ENCODE measurements around the gene SLC2A5.
"Not testable (repeated sequence)": the region's sequence is repeated elsewhere in the genome, so short reads cannot be mapped to it uniquely, and the experiment has no call there.

SLC2A5 gene

GRCh38 chr1:9033363-9033762 lies 36.1 kb downstream of the SLC2A5 start:
- DNase-seq (ENCODE audit: low spot score), result no peak

DNA sequence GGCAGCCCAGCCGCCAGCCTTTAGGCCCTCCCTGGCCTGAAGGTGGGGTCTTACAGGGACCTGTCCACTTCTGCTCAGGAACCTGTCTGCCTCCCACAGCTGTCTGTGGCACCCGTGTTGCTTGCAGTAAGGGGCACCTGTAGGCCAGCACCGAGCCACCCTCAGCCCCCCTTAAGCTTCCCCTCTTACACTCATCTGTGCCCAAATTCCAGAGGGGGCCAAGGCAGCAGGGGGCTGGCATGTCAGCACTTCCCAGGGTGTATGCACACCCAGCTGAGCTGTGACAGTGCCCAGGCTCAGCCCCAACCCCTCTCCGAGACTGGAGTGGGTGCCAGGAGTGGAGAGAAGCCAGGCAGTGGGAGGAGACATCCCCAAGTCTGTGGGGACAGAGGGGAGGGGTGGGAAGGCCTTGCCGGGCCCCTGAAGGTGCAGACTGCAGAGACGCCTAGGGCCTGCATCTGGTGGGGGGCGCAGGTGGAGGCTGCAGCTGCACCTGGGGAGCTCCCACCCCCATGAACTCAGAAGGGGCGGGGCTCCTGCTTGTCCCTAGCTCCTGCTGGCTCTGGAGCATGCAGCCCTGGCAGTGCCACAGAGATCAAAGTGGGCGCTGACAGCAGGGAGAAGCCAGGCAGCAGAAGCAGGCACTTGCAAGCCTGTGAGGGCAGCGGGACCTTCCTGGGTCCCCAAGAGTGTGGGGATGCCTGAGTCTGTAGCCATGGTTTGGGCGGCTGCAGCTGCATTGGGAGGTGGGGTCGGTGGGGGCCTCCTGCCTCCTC lies 37.8 kb downstream of the SLC2A5 start:
- no peak for DNase-seq (ENCODE audit: low spot score)

DNA sequence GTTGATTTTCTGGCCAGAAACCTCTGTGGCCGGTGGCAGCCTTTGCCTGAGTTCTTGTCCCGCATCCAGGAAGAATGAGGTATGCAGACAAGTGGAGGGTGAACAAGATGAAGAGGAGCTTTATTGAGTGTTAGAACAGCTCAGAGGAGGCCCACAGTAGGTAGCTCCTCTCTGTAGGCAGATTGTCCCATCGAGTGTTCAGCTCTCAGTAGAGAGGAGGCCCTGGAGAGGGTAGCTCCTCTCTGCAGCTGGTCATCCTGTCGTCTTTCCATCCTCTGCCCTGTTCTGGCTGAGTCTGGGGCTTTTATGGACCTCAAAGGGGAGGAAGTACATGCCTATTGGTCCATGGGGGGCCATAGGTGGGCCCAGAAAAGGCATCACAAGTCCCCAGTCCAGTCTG lies 38.4 kb downstream of the SLC2A5 start:
- DNase-seq (ENCODE audit: low spot score), result not testable (repeated sequence)

- DNase-seq (ENCODE audit: low spot score), result no peak
Observed at GRCh38 chr1:9028921-9029705, 40.3 kb downstream of the SLC2A5 start.

DNA sequence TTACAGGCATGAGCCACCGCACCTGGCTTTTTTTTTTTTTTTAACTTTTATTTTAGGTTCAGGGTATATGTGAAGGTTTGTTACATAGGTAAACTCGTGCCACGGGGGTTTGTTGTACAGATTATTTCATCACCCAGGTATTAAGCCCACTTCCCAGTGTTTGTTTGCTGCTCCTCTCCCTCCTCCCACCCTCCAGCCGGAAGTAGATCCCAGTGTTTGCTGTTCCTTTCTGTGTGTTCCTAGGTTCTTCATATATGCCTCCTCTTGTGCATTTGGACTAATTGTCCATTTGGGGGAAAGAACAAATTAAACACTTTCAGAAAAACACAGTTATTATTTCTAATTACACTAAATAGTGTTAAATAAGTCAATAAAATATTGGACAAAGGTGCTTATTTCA lies 42.1 kb downstream of the SLC2A5 start:
- no peak for DNase-seq (ENCODE audit: low spot score)

GRCh38 chr1:9025449-9025848 lies 44.0 kb downstream of the SLC2A5 start:
- DNase-seq (ENCODE audit: low spot score), result no peak

DNA sequence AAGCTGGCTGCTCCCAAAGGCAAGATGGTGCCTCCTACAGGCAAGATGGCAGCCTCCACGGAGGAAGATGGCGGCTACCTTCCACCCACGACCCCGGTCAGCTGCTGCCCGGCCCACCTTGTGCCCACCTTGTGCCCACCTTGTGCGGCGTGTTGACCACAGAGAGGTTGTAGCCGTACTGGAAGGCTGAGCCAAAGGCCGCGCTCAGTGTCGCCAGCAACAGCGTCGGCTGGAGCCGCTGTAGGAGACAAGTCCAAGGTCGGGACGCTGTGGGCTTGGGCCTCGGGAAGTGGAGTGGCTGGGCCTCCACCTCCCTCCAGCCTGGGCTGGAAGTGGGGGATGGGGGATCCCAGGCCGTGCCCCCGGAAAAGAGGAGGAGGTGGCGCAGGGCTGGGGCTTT lies 44.6 kb downstream of the SLC2A5 start:
- no peak for DNase-seq (ENCODE audit: low spot score)

GRCh38 chr1:9022773-9023172 lies 46.7 kb downstream of the SLC2A5 start:
- no peak for DNase-seq (ENCODE audit: low spot score)

DNA sequence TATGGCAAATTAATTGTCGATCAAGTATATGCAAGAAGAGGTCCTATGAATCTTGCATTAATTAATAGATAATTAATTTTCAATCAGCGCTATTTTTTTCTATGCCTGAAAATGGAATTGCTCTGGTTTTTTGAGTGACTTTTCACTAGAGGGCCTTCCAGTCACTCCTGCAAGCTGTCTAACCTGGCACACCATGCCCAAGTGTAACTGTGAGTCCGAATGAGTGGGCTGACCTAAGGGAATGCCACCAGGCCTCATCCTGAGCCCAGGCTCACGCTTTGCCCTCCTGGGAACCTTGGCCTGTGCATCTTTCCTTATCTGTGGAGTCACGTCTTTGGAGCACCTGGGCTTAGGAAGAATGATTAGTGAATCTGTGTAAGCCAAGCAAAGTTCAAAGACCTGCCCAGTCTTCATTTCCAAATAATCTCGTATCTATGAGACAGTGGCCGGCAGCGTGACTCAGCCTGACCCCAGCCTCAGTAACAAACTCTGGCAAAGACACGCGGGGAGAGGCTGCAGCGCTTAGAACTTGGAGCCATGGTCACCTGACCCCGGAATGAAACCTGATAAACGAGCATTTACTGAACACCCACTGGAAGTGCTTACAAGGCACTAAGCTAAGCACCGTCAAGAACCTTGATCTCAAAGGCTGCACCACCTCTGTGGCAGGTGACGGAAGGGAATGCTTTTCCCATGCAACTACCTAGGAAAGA lies 47.3 kb downstream of the SLC2A5 start:
- DNase-seq (ENCODE audit: low spot score), result not testable (repeated sequence)

DNA sequence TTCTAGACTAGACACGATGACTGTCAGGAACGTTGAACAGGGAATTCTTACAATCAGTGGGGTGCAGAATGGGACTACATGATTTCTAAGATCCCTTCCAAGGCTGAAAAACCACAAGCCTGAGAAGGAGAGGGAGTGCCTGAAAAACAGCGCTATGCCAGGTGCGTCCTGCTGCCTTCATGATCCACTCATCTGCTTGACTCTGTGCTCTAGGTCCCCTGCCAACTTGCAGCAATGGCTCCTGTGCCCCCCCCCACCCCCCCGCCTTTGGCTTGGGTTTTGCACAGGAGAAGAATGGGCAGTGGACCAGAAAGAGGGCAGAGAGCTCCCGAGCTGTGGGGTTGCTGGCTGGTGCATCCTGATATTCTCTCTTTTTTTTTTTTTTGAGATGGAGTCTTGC lies 49.1 kb downstream of the SLC2A5 start:
- DNase-seq (ENCODE audit: low spot score), result no peak

GRCh38 chr1:9019896-9020295 lies 49.5 kb downstream of the SLC2A5 start:
- DNase-seq (ENCODE audit: low spot score), result no peak

GRCh38 chr1:9018333-9018732 lies 51.1 kb downstream of the SLC2A5 start:
- no peak for DNase-seq (ENCODE audit: low spot score)

GRCh38 chr1:9016455-9016854 lies 53.0 kb downstream of the SLC2A5 start:
- no peak for DNase-seq (ENCODE audit: low spot score)

DNA sequence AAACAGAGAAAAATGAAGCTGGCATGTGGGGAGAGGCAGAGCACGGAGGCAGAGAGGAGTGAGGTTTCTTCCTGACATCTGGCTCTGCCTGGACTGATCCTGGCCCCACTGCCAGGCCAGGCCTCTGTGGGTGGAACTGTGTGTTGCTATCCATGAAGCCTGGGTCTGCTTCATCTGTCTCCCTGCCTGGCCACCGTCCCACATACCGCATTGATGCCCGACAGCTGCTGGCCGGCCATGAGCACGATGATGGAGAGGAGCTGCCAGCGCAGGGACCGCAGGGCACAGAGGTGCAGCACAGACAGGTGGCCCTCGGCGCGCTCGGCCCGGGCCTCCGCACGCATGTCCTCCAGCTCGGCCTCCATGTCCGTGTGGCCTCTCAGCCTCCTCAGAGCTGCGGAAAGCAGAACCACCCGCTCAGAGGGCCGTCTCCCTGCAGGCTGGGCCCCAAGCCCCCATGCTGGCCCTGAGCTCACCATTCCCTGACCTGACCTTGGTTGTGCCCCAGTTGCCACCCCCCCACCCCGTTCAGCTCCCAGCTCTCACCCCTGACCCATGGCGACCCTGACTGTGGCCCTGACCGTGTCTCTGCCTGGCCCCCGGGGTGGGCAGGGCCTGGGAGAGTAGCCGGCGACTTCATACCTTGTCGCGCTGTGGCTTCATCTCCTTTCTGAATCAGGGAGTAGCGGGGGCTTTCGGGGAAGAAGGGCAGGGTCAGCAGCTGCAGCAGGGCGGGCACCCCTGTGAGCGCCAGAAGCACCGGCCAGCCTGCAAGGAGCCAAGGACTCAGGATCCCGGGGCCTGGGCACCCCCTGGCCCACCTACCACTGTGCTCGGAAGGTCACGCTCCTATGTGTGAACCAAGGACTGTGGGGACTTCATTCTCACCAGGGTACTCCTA lies 54.7 kb downstream of the SLC2A5 start:
- DNase-seq (ENCODE audit: low spot score), result no peak

DNA sequence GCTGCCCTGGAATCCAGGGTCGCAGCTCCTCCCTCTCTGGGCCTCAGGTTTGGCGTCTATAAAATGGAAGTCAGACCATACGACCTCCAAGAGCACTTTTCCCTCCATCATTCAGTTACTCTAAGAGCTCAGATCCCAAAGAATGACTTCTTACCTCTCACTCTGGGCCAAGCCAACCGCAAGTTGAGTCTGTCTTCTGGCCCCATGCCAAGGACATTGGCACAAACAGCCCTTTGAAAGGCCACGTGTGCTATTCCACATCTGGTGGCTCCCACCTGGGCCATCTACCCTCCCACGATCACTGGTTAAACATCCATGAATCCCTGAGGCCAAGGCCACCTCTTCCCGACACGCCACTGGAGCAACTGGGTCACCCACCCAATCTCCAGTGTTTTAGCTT lies 55.6 kb downstream of the SLC2A5 start:
- DNase-seq (ENCODE audit: low spot score), result no peak

DNA sequence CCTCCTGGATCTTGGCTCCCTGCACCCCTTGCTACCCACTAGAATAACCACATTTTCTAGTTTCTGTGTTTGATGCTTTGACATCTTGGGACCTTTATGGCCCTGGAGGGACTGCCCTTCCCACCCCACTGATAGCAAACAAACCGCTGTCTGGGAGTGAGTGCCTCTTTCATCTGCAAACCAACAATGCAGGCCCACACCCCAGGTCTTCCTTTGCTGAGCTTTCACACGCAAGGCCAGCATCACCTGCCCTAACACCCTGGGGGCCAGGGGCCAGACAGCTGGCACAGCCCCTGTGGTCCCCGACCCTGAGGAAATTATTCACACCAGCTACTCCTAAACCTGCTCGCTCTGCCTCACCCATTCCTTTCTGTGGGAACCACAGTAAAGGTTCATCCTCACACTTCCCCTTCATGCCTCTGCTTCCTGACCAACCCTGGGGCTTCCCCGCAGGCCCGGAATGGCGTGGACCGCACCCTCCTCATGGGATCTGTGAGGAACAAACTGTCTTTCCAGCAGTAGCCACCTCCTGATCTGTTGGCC lies 58.6 kb downstream of the SLC2A5 start:
- no peak for DNase-seq (ENCODE audit: low spot score)

DNA sequence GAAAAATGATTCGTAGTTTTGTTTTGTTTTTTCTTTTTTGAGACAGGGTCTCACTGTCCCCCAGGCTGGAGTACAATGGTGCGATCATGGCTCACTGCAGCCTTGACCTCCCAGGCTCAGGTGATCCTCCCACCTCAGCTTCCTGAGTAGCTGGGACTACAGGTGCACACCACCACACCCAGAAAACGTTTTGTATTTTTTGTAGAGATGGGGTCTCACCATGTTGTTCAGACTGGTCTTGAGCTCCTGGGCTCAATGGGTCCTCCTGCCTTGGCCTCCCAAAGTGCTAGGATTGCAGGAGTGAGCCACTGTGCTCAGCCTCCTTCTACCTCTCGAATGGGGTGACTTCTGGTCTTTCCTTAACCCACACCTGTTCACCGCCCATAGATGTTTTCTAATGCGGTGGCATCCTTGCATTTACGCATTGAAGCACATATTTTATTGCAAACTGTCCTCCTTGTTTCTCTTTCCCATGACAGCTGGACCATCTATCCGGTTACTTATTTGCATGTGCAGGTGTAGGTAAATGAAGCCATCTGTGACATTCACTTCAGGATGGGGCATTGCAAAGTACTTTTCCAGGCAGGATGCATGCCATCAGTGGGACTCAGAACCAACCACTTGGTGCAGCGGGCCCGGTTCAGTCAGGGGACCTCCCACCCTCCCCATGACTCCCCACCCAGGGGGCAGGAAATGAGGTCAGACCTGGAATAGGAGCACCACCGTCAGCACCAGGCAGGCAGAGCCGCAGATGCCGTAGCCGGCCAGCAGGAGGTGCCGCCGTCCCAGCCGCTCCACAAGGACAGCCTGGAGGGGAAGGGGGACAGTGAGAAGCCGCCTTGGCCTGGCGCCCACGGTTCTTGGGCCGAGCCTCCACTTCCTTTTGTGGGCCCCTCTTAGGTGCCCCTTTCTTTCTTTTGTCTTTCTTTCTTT lies 59.7 kb downstream of the SLC2A5 start:
- no peak for DNase-seq (ENCODE audit: low spot score)

DNA sequence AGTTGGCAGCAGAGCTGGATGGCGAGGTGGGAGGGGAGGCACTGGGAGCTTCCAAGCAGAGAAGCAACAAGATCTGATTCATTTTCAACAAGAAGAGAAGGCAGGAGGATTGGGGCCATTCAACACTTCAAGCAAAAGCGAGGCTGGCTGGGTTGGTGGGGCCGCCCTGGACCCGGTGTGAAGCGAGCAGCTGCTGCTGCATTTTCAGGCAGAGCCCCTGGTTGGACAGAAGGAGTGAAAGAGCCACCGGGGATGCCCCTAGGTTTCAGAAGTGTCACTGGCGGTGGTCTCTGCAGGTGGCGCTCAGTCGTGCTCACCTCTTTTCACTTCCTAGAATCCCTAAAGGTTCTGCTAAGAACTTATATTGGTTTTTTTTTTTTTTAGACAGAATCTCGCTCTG lies 61.2 kb downstream of the SLC2A5 start:
- no peak for DNase-seq (ENCODE audit: low spot score)

- no peak for DNase-seq (ENCODE audit: low spot score)
Observed at GRCh38 chr1:9006956-9007615, 62.3 kb downstream of the SLC2A5 start.

DNA sequence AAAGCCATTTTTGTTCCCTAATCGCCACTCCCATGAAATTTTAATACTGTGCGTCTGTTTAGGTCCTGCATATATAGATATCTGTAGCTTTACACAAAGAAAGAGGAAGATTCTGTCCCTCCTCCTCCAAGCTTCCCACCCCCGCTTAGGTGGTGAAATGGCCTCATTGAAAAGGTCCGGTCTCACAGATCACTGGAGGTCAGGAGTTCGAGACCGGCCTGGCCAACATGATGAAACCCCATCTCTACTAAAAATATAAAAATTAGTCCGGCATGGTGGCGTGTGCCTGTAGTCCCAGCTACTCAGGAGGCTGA lies 64.1 kb downstream of the SLC2A5 start:
- DNase-seq (ENCODE audit: low spot score), result no peak
